Activated CD4-positive, alpha-beta T cell treated with anti-CD3 and anti-CD28 coated beads, Interleukin-2, amount 50 U/mL, for 1 hour (primary cell): ENCODE measurements around the gene TUT4.

Experiments used
- DNase-seq: peaks from one replicate; pipeline ENCODE4 v3.0.0-alpha.2; 2020

The TUT4 gene

DNA sequence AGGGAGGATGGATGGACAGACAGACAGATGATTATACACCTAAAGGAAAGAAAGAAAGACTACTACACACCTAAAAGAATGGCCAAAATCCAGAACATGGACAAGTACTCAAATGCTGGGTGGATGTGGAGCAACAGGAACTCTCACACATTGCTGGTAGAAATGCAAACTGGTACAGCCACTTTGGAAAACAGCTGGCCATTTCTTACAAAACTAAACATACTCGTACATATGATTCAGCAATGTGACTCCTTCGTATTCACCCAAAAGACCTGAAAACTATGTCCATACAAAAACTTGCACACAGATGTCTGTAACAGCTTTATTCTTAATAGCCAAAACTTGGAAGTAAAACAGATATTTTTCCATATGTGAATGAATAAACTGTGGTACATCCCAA is 97.2 kb downstream of the TUT4 start:
- DNase-seq: no peak

DNA sequence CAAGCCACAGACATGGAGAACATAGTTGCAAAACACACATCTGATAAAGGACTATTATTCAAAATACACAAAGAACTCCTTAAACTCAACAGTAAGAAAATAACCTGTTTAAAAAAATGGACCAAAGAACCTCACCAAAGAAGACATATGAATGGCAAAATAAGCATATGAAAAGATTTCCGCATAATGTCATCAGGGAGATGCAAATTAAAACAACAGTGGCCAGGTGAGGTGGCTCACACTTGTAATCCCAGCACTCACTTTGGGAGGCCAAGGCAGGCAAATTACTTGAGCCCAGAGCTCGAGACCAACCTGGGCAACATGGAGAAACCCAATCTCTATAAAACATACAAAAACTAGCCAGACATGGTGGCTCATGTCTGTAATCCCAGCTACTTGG is 98.1 kb downstream of the TUT4 start:
- no peak for DNase-seq

DNA sequence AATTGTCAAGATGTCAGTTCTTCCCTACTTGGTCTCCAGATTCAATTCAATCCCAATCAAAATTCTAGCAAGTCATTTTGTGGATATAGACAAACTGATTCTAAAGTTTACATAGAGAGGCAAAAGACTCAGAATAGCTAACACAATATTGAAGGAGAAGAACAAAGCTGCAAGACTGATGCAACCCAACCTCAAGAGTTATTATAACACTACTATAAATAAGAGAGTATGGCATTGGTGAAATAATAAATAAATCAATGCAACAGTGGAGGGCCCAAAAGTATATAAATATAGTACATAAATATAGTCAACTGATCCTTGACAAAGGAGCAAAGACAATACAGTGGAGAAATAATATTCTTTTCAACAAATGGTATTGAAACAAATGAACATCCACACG is 98.8 kb downstream of the TUT4 start:
- DNase-seq: no peak

DNA sequence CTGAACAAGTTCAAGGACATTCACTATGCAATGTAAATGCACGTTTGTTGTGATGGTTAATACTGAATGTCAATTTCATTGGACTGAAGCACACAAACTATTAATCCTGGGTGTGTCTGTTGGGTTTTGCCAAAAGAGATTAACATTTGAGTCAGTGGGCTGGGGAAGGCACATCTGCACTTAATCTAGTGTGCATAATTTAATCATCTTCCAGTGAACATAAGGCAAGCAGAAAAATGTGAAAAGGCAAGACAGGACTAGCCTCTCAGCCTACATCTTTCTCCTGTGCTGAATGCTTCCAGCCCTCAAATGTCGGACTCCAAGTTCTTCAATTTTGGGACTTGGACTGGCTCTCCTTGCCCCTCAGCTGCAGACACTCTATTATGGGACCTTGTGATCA is 108.4 kb downstream of the TUT4 start:
- DNase-seq: no peak

DNA sequence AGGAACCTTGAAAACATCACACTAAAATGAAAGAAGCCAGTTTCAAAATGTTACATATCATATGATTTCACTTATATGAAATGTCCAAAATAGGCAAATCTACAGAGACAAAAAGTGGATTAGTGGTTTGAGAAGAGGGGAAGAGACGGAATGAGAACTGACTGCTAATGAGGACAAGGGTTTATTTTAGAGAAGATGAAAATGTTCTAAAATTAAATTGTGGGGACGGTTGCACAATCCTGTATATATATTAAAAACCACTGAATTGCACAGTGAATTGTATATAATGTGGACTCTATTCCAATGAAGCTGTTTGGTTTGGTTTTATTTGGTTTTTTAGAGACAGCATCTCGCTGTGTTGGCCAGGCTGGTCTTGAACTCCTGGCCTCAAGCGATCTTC is 112.9 kb downstream of the TUT4 start:
- no peak for DNase-seq

DNA sequence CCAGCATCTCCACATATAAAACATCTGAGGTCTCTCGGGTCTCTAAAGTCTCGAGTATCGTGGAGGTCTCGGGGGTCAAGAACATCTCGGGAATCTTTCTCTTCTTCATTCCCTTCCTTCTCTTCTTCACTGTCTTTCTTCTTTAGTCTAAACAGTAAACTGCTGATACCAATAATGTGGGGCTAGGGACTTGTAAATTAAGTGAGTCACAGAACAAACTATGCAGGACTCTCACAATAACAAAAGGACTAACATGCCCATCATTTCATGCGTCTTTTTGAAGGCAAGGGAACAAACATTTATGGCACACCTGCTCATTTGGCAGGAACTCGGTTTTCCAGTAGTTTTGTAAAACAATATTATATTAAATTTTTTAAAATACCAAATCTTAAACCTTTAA is 116.1 kb downstream of the TUT4 start:
- DNase-seq: no peak

DNA sequence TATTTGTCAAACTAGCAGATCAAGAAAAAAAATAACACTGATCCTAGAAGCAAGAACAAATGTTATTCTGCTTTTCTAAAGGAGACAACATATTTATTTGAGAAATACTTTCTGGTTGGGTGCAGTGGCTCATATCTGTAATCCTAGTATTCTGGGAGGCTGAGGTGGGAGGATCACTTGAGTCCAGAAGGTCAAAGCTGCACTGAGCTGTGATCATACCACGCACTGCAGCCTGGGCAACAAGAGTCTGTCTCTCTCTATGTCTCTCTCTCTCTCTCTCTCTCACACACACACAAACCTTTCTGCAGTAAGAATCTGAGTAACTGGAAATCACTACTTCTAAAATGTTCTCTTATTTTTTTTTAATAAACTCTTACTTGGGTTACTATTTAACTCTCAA is 117.2 kb downstream of the TUT4 start:
- no peak for DNase-seq

DNA sequence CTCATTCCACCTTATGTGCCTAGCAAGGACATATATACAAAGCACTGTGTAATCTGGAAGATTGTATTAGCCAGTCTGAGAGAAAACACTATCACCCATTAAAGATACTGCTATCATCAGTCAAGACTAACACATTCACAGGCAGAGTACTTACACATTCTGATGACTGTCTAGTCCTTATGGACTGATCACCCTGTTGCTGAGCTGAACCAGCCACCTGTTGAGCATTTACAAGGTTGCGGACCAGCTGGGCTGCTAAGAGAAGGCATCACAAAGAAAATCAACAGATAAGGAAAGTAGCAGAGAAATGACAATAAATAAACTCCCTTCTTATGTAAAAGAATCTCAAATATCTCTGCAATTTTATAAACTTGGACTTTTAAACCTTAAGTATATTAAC is 117.7 kb downstream of the TUT4 start:
- DNase-seq: no peak

DNA sequence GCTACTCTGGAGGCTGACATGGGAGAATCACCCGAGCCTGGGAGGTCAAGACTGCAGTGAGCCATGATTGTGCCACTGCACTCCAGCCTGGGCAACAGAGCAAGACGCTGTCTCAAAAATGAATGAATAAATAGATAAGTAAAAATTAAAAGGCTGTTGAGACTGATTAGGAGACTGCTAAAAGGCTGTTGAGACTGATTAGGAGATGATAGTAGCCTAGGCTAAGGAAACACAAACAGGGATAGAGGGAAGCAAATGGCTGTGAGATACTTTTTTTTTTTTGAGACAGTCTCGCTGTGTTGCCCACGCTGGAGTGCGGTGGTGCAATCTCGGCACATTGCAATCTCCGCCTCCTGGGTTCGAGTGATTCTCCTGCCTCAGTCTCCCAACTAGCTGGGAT is 120.1 kb downstream of the TUT4 start:
- DNase-seq: no peak

DNA sequence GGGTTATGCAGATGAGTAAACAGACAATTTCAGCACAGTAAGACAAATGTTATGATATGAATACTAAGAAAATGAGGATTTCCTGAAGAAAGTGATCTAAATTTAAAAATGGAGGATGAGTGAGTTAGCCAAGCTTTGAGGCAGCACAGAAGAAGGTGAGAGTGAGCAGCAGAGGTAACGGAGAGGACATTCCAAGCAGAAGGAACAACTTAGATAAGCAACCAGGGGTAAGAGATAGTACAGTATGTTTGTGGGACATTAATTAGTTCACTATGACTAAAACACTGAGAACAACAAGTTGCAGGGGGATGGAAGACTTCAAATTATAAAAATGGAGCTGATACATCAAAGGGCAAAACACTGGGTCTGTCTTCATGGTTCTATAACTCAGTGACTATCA is 125.7 kb downstream of the TUT4 start:
- DNase-seq: no peak

DNA sequence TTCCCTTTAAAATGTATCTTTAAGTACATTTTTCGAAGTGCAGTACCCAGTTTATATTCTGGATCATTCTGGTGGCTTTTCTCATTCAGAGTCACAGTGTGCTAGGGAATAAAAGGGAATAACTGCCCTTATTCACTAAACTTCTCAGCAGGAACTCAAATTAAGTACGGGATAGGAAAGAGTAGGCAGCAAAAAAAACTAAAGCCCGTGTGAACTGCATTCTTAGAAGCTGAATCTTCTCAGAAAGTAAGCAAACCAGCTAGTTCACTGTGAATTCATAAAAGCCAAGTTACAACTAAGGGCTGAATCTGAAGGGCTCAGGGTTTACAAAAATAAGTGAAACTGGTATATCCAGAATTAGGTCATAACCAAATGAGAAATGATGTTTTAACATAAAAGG is 126.5 kb downstream of the TUT4 start:
- no peak for DNase-seq

DNA sequence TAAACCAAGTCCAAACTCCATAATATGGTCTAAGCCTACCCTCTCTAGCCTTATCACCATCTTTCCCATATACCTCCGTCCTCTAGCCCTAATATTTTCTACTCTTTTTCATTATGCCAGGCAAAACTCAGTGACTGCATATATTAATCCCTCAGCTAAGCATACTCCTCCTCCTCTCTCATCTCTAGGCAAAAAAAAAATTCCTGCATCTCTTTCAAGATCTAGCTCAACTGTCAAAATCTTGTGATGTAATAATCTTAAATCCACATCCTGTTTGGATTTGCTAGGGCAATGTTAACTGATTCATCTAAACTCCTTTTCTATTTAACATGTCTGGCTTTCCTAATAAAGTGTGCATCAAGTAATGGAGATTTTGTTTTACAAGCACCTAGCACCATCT is 128.1 kb downstream of the TUT4 start:
- no peak for DNase-seq

DNA sequence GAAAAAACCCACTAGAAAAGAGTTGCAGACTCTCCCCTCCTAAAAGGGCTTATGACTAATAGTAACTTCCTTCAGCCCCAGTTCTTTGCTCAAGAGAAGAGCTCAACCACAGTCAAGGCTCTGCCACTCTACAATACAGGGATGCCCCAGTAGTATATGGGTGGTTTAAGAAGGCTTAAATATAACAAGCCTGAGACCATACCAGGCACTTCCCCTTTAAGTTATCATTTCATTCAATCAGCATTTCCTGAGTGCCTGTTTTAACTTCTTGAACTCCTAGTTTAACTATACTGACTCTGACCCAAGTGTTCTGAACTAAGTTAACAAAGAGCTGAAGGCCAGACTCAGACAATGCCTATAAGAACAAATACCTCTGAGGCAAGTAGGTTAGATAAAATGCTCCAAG is 128.7 kb downstream of the TUT4 start:
- peak; percentile 17 for DNase-seq

DNA sequence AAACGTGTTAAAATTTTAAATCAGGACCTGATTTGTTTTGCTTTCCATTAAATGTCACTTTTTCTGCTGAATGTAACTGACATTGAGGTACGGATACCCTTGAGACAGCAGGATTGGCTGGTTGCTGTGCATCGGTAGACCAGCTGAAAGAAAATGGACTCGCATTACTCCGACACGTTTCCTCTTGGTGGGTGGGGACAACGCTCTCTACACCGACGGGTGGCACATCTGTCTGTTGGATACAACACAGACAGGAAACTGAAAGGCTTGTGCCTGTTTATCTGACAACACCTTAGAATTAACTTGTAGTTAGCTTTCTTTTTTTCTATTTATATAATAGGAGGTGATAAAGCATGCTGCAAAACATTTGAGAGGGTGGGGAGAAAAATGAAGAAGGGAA is 129.1 kb downstream of the TUT4 start:
- peak; percentile 70 for DNase-seq

DNA sequence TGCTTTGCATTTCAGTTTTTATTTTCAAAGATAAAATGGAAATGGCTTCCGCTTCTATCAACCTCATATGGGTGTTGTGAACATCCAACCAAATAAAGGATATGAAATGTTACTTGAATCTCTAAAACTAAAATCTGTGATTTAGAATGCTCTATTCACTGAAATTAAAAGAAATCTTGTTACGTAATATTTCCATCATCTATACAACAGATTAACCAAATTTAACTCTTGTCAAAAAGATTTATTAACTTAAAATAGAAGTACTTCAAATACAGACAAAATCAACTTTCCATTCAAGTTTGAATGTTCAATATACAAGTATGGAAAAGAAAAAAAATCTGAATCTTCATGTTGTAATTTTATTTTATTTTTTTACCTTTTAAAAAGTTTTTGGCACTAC is 129.8 kb downstream of the TUT4 start:
- DNase-seq: no peak

DNA sequence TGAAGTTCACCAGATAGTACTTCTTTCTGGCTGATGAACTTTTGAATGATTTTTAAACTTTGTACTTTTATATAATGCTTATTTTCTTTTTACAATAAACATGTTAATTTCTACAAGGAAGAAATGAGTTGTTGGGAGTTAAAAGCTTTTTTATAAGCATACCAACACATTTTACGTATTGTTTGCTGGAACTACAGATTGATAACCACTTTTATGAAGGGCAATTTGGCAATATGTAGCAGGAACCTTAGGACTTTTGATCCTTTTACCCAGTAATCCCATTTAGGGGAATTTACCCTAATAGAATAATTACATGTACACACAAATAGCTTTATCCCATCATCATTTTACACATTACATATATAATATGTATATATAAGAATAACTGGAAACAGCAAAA is 132.2 kb downstream of the TUT4 start:
- no peak for DNase-seq

DNA sequence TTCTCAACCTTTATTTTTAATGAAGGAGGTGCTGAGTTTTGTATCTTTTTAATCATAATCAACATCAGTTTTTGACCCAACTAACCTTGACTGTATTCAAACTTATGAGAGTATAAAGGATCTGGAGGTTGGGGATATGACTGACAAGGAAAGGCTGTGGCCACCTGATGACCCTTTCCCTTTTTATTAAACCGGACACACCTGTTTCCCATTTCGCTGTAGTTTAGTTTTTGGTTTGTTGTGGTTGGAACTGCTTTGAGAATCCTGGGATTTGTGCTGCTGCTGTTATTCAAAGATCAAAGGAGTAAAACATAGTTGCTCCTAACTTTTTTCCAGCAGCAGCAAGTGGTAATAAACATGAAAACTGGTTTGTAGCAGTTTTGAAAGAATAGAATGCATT is 136.1 kb downstream of the TUT4 start:
- DNase-seq: no peak

DNA sequence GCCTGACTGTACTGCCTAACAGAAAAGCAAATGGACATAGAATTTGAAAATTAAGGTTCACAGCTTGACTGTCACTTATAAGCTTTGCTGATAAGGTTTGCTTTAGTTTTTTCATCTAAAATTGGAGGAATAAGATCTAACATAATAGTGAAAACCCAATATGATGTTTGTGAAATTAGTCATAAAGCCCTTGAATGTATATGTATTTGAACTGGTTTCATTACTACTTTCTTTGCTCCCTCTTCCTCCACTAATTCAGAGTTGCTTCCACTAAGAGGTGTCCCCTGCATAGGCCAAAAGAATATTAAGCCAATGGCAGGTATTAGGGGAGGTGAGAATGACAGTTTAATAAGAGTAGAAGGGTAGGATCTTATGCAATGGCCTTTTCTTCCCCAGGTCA is 137.9 kb downstream of the TUT4 start:
- no peak for DNase-seq

DNA sequence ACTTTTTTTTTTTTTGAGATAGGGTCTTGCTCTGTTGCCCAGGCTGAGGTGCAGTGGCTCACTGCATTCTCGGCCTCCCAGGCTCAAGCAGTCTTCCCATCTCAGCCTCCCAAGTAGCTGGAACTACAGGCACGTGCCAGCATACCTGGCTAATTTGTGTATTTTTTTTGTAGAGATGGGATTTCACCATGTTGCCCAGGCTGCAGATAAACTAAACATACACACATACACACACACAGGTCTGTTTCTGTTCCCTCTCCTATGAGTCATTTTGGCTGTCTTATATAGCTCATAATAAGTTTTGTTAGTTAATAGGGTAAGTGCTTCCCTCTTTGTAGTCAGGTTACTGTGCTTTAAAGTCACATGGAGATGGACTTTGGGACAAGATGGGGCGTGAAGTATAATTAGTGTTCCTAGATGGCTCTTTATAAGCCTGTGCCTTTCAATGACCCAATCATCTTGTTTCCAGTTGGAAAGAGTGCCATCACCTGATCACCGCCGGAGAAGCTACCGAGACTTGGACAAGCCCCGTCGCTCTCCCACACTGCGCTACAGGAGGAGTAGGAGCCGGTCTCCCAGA is 139.4 kb downstream of the TUT4 start:
- DNase-seq: no peak

DNA sequence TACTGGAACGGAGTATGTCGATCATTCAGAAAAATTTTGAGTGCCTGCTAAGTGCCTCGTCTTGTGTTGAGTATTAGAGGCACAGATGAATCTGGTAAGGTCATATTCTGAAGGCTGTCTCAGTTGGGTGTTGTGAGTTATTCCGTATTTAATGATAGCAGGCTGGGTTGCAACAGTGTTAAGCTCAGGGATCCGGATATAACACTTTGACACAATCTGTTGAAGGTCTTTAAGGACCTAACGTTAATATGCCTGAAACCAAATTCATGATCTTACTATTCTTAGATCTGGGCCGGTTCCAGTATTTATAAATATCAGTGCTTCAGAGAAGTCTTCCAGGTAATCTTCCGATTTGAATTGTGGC is 147.9 kb downstream of the TUT4 start:
- no peak for DNase-seq

DNA sequence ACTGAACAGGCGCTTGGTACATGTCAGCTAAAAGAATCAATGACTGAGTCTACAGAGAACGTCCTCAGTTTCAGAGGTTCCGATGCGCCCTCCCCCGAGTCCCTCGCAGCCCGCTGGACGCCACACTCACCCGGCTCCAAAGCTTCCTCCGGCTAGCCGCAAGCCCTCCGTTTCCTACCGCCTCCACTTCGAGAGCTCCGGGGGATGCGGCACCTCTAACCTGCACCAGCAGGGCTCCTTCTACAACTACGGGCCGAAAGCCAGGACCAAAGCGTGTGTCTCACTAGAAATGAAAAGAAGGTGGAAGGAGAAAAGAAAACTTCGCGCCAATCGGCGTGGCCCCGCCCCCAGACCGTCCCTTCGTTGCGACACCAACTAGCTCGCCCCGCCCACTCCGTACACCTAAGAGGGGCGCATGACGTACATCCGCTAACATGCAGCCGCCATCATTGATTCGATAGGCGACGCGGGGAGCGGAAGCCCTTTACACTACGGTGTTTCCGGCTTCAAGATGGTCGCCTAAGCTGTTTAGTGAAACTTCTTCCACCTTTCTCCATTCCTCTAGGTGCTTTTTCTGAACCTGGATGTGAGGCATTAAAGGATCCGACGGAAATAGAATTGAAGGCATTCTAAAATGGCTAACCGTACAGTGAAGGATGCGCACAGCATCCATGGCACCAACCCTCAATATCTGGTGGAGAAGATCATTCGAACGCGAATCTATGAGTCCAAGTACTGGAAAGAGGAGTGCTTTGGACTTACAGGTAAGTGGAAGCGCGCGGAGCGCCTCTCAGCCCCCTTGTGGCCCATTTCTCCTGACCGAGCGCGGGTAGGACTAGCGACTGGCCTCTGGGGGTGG is 148.5 kb downstream of the TUT4 start, which contains the start of the genes ORC1 and PRPF38A:
TSS of gene ORC1 (minus strand) at position 308 of the 859 bp plus-strand sequence. CDS start 2,200 bp downstream, outside the sequence.
TSS of gene PRPF38A (plus strand) at position 487 of the 859 bp plus-strand sequence. CDS start at position 635, 148 bp downstream.
- DNase-seq: peak; percentile 98

DNA sequence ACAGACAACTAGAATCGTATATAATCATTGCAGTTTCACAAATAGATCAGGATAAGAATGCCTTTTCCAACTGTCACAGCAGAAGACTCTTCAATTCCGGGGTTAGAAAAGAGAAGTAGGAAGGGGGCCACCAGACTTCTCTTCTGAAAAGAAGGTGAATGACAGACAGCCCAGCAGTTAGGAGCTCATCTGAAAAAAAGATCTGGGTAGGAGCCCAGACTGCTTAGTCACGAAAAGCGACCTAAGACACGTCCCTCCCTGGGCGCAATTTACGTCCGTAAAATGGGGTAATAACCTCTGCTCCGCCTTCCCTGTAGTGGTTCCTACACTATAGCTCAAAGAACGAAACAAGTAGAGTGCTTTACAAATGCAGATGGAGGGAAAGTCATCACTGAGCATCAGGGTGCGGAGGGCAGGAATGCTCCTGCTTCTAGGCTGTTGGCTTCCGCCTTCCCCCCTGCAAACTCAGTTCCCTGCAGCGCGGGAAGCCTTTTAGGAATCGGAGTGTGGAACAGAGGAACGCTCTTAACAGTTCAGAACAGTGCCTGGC is 149.3 kb downstream of the TUT4 start:
- peak; percentile 40 for DNase-seq

DNA sequence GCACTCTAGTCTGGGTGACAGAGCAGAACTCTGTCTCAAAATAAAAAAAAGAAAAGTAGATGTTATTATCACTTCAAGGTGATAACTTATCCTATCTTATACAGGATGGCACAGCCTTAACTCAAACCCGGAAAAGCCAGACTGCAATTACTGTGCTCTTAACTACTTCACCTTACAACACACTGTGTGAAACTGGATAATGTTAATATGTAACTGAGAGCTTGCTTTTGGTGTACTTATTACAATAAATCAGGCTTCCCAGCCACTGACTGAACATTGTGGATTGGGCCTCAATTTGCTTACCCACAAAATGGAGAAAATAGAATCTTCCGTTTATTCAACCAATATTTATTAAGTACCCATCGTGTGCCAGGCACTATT is 150.0 kb downstream of the TUT4 start:
- no peak for DNase-seq

DNA sequence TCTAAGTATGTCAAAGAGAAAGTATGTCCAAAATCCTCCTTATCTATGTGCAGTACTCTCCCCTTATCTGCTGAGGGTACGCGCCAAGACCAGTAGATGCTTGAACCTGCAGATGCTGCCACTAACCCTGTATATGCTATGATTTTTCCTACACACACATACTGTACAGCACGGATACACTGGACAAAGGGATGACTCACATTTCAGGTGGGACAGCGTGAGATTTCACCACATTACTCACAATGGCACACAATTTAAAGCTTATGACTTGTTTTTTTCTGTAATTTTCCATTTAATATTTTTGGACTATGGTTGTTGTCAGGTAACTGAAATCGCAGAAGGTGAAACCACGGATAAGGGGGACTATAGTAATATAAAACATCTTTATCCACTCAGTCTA is 152.8 kb downstream of the TUT4 start:
- no peak for DNase-seq
